ENCODE measurements around the gene CAV3. TPM values are rescaled to one million over a fixed set of nuclear protein-coding genes. Genes with fewer than 3 reads are reported as not detected.
A peak's percentile ranks its signal among the peaks of the same experiment; 100 is the strongest.

Gene CAV3
- total and polyA plus RNA-seq, 10 of the 15 experiments (the other 5 are each of a cell fraction or from before 2014, with no cell fraction given), result not detected

DNA sequence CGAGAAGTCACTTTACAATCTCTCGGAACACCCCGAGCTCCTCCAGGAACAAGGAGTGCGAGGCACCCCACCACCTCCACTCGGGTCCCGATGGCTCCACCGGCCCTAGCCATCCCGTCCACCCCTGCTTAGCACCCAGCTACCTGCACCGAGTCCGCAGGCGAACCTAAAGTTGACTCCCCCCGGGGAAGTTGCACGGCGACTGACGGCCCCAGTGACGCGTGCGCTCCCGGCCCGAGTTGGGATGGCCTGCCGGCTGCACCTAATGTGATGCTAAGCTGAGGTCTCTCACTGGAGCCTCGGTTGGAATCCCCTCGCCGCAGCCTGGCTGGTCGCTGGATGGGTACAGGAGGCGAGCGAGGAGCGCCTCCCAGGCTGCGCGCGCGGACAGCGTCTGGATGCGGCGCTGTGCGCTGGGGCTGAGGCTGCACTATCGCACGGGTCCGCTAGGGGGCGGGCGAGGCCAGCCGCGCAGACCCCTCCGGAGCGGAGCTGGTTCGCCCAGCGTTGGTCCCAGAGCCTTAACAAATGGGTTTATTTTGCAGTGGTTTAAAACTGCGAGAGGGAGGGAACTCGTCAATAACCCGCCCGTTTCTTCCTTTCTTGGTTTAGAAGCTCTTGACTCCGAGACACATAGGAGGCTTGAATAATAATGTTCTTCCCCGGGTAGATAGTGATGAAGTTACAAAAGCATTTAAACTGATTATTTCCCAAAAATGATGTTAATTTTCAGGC, 35.7 kb downstream of the CAV3 start, which contains the start of gene OXTR (continued):
- TF ChIP-seq MEF2A (IDR thresholded peaks at IDR 0.05; ENCODE audit: insufficient read depth, low read depth, low read length) (no peak), SMC3 (IDR thresholded peaks at IDR 0.05; ENCODE audit: borderline replicate concordance, low read length) (peak; percentile 43; the same call in 1 of the 2 replicates), JUNB (IDR thresholded peaks at IDR 0.05) (no peak), NRF1 (conservative IDR thresholded peaks at IDR 0.05; ENCODE audit: low read depth, low read length) (peak; percentile 26; the same call in 1 of the 2 replicates), TARDBP (IDR thresholded peaks at IDR 0.05; ENCODE audit: borderline replicate concordance) (no peak), CBX5 (IDR thresholded peaks at IDR 0.05; ENCODE audit: low read depth) (no peak), RB1 (IDR thresholded peaks at IDR 0.05; ENCODE audit: borderline replicate concordance) (peak; percentile 74; the same call in 1 of the 2 replicates)
- TF ChIP-seq, protein P1, sequence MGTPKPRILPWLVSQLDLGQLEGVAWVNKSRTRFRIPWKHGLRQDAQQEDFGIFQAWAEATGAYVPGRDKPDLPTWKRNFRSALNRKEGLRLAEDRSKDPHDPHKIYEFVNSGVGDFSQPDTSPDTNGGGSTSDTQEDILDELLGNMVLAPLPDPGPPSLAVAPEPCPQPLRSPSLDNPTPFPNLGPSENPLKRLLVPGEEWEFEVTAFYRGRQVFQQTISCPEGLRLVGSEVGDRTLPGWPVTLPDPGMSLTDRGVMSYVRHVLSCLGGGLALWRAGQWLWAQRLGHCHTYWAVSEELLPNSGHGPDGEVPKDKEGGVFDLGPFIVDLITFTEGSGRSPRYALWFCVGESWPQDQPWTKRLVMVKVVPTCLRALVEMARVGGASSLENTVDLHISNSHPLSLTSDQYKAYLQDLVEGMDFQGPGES (IDR thresholded peaks at IDR 0.05), result peak; percentile 43; the same call in 1 of the 2 replicates

DNA sequence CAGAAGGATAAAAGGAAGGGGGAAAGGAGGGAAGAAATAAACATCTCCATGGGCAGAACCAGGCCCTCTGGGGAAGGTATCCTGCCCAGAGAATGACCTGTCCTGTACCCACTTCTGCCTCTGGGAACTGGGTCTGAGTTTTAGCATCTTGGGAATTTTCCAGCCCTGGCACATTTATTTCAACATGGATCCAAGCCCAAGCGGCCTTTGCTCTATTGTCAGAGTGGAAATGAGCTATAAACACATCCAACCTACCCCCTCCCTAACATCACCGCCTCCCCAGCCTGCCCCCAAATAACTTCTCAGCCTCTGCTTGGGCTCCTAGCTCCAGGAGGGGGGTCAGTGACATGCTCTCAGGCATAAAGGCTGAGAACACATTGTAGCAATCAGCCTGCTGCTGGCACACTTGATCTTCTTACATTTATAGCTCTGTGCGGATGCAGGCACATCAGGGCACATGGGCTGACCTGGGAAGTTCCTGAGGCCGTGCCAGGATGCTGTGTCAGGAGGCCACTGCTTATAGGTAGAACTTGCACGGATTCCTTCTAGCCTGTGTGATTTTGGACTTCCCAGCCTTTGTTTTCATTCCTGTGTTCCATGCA, 40.4 kb downstream of the CAV3 start:
- CTCF ChIA-PET, result no interaction called here
- in situ Hi-C loops (cut with MboI), result no loop called here
- no peaks in the 10 kb centered on the region for H3K27me3 ChIP-seq (replicated peaks in 1 of 2; ENCODE audit: control insufficient read depth in 2 of 2, insufficient read depth in 2 of 2, low read length in 1 of 2)
- TF ChIP-seq EED (IDR thresholded peaks at IDR 0.05; ENCODE audit: low read depth) (no peak), BMI1 (IDR thresholded peaks at IDR 0.05; ENCODE audit: borderline replicate concordance) (no peak), CBX5 (IDR thresholded peaks at IDR 0.05; ENCODE audit: low read depth) (no peak), ZBTB4 (CRISPR knock-in tag; IDR thresholded peaks at IDR 0.05) (no peak), ESRRA (IDR thresholded peaks at IDR 0.05; ENCODE audit: low read length) (no peak), PML (IDR thresholded peaks at IDR 0.05; ENCODE audit: low read length) (no peak)
- TF ChIP-seq, protein P2, sequence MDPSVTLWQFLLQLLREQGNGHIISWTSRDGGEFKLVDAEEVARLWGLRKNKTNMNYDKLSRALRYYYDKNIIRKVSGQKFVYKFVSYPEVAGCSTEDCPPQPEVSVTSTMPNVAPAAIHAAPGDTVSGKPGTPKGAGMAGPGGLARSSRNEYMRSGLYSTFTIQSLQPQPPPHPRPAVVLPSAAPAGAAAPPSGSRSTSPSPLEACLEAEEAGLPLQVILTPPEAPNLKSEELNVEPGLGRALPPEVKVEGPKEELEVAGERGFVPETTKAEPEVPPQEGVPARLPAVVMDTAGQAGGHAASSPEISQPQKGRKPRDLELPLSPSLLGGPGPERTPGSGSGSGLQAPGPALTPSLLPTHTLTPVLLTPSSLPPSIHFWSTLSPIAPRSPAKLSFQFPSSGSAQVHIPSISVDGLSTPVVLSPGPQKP (IDR thresholded peaks at IDR 0.05; ENCODE audit: low read depth, low read length), result no peak
- TF ChIP-seq, protein P3, sequence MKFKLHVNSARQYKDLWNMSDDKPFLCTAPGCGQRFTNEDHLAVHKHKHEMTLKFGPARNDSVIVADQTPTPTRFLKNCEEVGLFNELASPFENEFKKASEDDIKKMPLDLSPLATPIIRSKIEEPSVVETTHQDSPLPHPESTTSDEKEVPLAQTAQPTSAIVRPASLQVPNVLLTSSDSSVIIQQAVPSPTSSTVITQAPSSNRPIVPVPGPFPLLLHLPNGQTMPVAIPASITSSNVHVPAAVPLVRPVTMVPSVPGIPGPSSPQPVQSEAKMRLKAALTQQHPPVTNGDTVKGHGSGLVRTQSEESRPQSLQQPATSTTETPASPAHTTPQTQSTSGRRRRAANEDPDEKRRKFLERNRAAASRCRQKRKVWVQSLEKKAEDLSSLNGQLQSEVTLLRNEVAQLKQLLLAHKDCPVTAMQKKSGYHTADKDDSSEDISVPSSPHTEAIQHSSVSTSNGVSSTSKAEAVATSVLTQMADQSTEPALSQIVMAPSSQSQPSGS (IDR thresholded peaks at IDR 0.05; ENCODE audit: low read length), result no peak

More for the DNA sequence above, 40.4 kb downstream of the CAV3 start:
- H4K20me1 ChIP-seq (ENCODE audit: control insufficient read depth, insufficient read depth), result no peaks in the 10 kb centered on the region; the same call in 1 of the 2 replicates
- intact Hi-C loops (cut with micrococcal nuclease; ENCODE audit: unreplicated experiment), result no loop called here
- BruUV-seq (replicated peaks), result no TSS peak
- FAIRE-seq (no peak), ATAC-seq (no peak), DNase-seq (ENCODE audit: low read depth, low spot score) (no peak)
- H3K9me3 ChIP-seq (replicated peaks; ENCODE audit: control insufficient read depth, insufficient read depth, low read length), result no peaks in the 10 kb centered on the region
- POLR2A ChIA-PET, result no interaction called here
- H3K4me3 ChIP-seq, result no peak overlapping the region
- H3K79me2 ChIP-seq (ENCODE audit: control insufficient read depth, insufficient read depth, low read length), result no peaks in the 10 kb centered on the region
- no peak overlapping the region for H3K9ac ChIP-seq (ENCODE audit: control insufficient read depth, insufficient read depth, low read length)
- no peak overlapping the region for H3K4me2 ChIP-seq (ENCODE audit: control insufficient read depth, insufficient read depth)
- H3K27ac ChIP-seq (ENCODE audit: control insufficient read depth, insufficient read depth), result no peak overlapping the region
- RAD21 ChIA-PET (ENCODE audit: unreplicated experiment), result no interaction called here
- 38% methylated on average over 5 of the region's 5 CpGs for WGBS (ENCODE audit: insufficient coverage, insufficient replicate concordance, low lambda C conversion rate, missing lambda C conversion rate)
- peaks cover 1% of the 10 kb centered on the region for H3K4me1 ChIP-seq (ENCODE audit: control insufficient read depth, insufficient read depth, low read length)
- H3K36me3 ChIP-seq (ENCODE audit: control insufficient read depth in 2 of 2, insufficient read depth in 2 of 2, low read length in 1 of 2), result no peaks in the 10 kb centered on the region
- H2AFZ ChIP-seq (ENCODE audit: control insufficient read depth, low read depth, low read length), result no peak overlapping the region
- SMC1A ChIA-PET (ENCODE audit: uncharacterized antibody, unreplicated experiment), result no interaction called here
